Measurements from ENCODE around the gene TH.

DNA sequence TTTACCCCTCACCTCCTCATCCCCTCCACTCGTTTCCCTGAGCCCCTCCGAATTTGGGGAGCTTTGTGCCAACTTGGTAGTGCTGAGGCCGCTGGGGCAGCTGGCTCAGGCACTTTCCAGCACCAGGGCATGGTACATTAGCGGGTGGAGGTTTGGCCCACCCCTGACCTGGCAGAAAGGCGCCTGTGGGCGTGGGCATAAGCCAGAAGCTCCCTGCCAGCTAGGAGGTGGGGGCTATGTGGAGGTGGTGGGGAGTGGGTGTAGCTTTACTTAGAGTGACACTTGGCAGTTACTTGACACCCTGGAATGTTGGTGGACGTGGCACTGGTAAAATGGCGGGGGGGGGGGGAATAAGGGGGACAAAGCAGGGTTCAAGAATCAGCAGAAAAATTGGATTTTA lies 22.2 kb downstream of the TH start:
- TF ChIP-seq SIN3A (conservative IDR thresholded peaks at IDR 0.05 in 1 of 2, IDR thresholded peaks at IDR 0.05 in 1 of 2; ENCODE audit: low read depth in 1 of 2, low read length in 2 of 2) = no peak
- no peak for TF ChIP-seq EP300 (IDR thresholded peaks at IDR 0.05; ENCODE audit: borderline replicate concordance in 1 of 2, low read depth in 2 of 2, low read length in 2 of 2)
- no peak for TF ChIP-seq POLR2A (IDR thresholded peaks at IDR 0.05; ENCODE audit: control extremely low read depth in 1 of 2, low read depth in 2 of 2, low read length in 2 of 2)
- TF ChIP-seq GABPA (IDR thresholded peaks at IDR 0.05; ENCODE audit: borderline replicate concordance, insufficient read depth, low read length) = no peak
